Pancreas (tissue), 10 donors: ENCODE results near the gene GSTM3. TPM values are rescaled to one million over a fixed set of nuclear protein-coding genes. Genes with fewer than 3 reads are reported as not detected.

Experiments used
- ATAC-seq, 4 donors: fragments of 200-7000 bp; cut with Tn5 transposase; one replicate each; pipeline versions ENCODE4 v1.8.0 to v1.9.1; 2020; ENCODE audit warnings: mild to moderate bottlenecking in 4 of 4, moderate library complexity in 4 of 4
- DNase-seq, 6 donors: peaks; one replicate each; pipeline ENCODE4 v3.0.0-alpha.2; 2020
- FAIRE-seq: peaks from 2 replicates; lab custom pipeline; 2012; peaks lifted over from hg19 to GRCh38; lab: Jason Lieb, UNC
- H3K27ac ChIP-seq, 4 donors: fragments of 200-600 bp; sonication (generic); 1 replicate in 3 of 4; 2 replicates in 1 of 4; pipeline versions ENCODE4 v1.5.0 to v1.8.0; 2020
- H3K27me3 ChIP-seq, 4 donors: fragments of 200-600 bp; one replicate each; pipeline ENCODE4 v1.8.0; 2021
- H3K36me3 ChIP-seq, 3 donors: fragments of 200-600 bp; sonication (generic) in 1 of 3; one replicate each; pipeline versions ENCODE4 v1.5.0 to v1.8.0; 2020 to 2021
- H3K4me1 ChIP-seq, 3 donors: fragments of 200-600 bp; one replicate each; pipeline ENCODE4 v1.8.0; 2021
- H3K4me3 ChIP-seq, 4 donors: fragments of 200-600 bp; sonication (generic) in 2 of 4; one replicate each; pipeline versions ENCODE4 v1.5.0 to v1.8.0; 2020 to 2021
- H3K9me3 ChIP-seq, 4 donors: fragments of 200-600 bp; one replicate each; pipeline ENCODE4 v1.8.0; 2021
- WGBS, 2 donors: extraction: QIAGEN DNeasy Blood & Tissue Kit; methylation state at CpG; one replicate each; pipeline ENCODE4 v1.1.7; 2013; 5-methylcytosine and 5-hydroxymethylcytosine counted together
- intact Hi-C, 3 donors: fragments of 100-400 bp; cut with DNase I; formaldehyde crosslinking; loops; one replicate each; pipeline versions ENCODE4 v1.11.1 to v1.14.2; 2022
- polyA plus RNA-seq, 2 donors: library from polyadenylated mRNA; stranded (reverse); fragments of 200-250 nt; gene quantifications; one replicate each; pipeline ENCODE4 v1.2.3, GENCODE V29; 2013
- total RNA-seq, 6 donors: library from RNA; stranded (reverse); fragmentation: NEBNext Ultra II Directional in 4 of 6; extraction: Animal tissue kit (Norgen Biotek cat#: 25700) in 4 of 6; gene quantifications; one replicate each; pipeline versions ENCODE4 v1.2.1 to v1.2.4, GENCODE V29; 2021 to 2023
- TF ChIP-seq, protein P1 (sequence below), 4 donors: fragments of 200-600 bp; sonication (generic) in 3 of 4; IDR thresholded peaks; one replicate each; pipeline versions ENCODE4 v1.5.0 to v1.8.0; 2021; ENCODE audit warnings: antibody characterized with exemption in 4 of 4
- donor health status: healthy with polysubstance abuse.
- donor health status: DM: no; HTN: no; CAD: no; lungs with moderate emphysema.
- donor health status: DM: no; HTN: no; CAD: no.
- donor health status: control.
- donor health status: control.
- donor health status: Bipolar disorder and iron deficiency.
- donor health status: DM: yes; HTN: yes; CAD: no.
- donor health status: DM: no; HTN: no; CAD: no.
- donor health status: DM: no; HTN: no; CAD: no.
- donor health status: DM: yes; HTN: yes; CAD: no.

Gene GSTM3
- total and polyA plus RNA-seq, 8 donors = 13.9 to 58.1 (median 24.7) TPM

- TF ChIP-seq, protein P1, sequence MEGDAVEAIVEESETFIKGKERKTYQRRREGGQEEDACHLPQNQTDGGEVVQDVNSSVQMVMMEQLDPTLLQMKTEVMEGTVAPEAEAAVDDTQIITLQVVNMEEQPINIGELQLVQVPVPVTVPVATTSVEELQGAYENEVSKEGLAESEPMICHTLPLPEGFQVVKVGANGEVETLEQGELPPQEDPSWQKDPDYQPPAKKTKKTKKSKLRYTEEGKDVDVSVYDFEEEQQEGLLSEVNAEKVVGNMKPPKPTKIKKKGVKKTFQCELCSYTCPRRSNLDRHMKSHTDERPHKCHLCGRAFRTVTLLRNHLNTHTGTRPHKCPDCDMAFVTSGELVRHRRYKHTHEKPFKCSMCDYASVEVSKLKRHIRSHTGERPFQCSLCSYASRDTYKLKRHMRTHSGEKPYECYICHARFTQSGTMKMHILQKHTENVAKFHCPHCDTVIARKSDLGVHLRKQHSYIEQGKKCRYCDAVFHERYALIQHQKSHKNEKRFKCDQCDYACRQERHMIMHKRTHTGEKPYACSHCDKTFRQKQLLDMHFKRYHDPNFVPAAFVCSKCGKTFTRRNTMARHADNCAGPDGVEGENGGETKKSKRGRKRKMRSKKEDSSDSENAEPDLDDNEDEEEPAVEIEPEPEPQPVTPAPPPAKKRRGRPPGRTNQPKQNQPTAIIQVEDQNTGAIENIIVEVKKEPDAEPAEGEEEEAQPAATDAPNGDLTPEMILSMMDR (IDR thresholded peaks at IDR 0.05) = no peak
Observed at GRCh38 chr1:109776206-109776835, 35.5 kb upstream of the GSTM3 start.

GRCh38 chr1:109775398-109775797 lies 34.6 kb upstream of the GSTM3 start:
- no peaks in the 10 kb centered on the region for H3K4me1 ChIP-seq
- H3K36me3 ChIP-seq = no peaks in the 10 kb centered on the region
- no peak overlapping the region for H3K4me3 ChIP-seq
- H3K9me3 ChIP-seq = no peaks in the 10 kb centered on the region
- no peak overlapping the region for H3K27ac ChIP-seq
- intact Hi-C loops = loop anchor here in 2 of 3 donors (5.0 to 10.0 kb wide), 2 partner anchors 202 to 231 kb away; partner anchors contain the start of gene GNAI3 (in 1 of the 2)
- ATAC-seq (no peak), FAIRE-seq (no peak), DNase-seq (peak in 1 of 6 donors; percentile 11)
- TF ChIP-seq, protein P1 (IDR thresholded peaks at IDR 0.05) = no peak
- no peaks in the 10 kb centered on the region for H3K27me3 ChIP-seq
- WGBS, 2 donors = 42 to 60% methylated on average over 1 of the region's 1 CpG

More at GRCh38 chr1:109776206-109776835, 35.5 kb upstream of the GSTM3 start:
- DNase-seq = peak in 2 of 6 donors; percentile 33 to 41
- no peaks in the 10 kb centered on the region for H3K9me3 ChIP-seq
- H3K27me3 ChIP-seq = no peaks in the 10 kb centered on the region
- no peak overlapping the region for H3K27ac ChIP-seq
- WGBS, 2 donors = 70 to 79% methylated on average over 6 of the region's 6 CpGs
- no peak for ATAC-seq
- H3K4me1 ChIP-seq = no peaks in the 10 kb centered on the region
- intact Hi-C loops = loop anchor here (2.0 to 10.0 kb wide), 4 partner anchors 201 to 232 kb away; partner anchors contain the start of gene GNAI3 (in 1 of the 3)
- no peak overlapping the region for H3K4me3 ChIP-seq
- no peak for FAIRE-seq
- no peaks in the 10 kb centered on the region for H3K36me3 ChIP-seq

DNA sequence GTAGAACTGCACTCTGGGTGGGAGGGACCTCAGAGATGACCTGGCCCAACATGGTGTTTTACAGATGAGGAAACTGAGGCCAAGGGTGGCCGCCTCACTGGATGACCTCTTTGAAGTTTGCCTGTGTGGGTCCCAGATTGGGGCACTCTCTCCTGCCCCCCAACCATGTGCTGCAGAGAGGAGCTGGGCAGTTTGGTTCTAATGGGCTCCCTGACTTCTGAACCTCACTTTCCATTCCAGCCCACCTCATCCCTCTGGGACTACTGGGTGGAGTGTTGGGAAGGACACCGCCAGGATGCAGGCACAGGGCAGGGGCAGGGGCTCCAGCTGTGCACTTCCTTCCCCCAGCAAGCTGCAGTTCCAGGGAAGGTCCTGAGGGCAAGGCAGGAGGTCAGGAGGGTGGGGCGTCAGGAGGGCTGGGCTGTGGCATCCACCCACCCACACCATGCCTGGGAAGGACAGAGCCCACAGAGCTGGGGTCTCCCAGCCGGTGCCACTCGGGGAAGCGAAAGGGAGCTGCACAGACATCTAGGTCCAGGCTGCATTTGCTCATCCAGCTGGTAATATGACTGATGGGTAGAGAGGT lies 33.2 kb upstream of the GSTM3 start:
- WGBS, 2 donors = 44 to 71% methylated on average over 5 to 6 of the region's 6 CpGs
- Histone ChIP-seq H3K4me3 (no peak overlapping the region), H3K27ac (no peak overlapping the region), H3K27me3 (no peaks in the 10 kb centered on the region), H3K9me3 (no peaks in the 10 kb centered on the region), H3K4me1 (no peaks in the 10 kb centered on the region), H3K36me3 (no peaks in the 10 kb centered on the region)
- intact Hi-C loops = loop anchor here in 2 of 3 donors (5.0 to 10.0 kb wide), 4 partner anchors 132 to 232 kb away; partner anchors contain the start of gene GNAI3 (in 1 of the 2)
- TF ChIP-seq, protein P1 (IDR thresholded peaks at IDR 0.05) = peak in 1 of 4 donors; percentile 5
- ATAC-seq = no peak
- peak in 2 of 6 donors; percentile 38 to 53 for DNase-seq
- FAIRE-seq = no peak

DNA sequence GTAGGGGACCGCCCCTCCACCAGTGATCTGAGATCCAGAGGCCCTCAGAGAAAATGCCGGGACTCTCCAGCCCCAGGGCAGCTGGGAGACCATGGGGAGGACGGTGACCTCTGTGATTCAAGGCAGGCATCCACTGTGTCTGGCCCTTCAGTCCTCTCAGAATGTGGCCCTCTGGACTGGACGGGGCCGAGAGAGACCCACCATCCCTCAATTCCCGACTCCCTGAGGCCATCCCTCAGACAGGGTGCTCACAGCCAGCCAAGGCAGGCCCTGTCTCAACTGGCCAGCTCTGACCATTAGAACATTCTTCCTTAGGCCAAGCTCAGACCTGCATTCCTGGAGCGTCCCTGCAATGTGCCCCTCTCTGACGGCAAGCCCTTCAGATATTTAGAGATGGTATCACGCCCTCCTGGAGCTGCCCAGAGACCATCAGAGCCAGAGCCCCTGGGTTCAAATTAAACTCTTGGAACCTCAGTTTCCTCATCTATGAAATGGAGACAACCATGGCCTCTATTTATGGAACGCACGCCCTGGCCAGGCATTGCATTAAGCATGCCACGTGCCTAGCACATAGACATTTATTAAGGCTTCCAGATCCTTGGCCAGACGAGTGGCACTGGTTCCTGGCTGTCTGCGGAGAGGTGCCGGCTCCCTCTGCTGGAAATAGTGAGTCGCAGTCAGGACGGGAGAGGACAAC lies 32.5 kb upstream of the GSTM3 start:
- WGBS, 2 donors = 40 to 45% methylated on average over 17 of the region's 17 CpGs
- no peak for FAIRE-seq

More for the DNA sequence above, 32.5 kb upstream of the GSTM3 start:
- Histone ChIP-seq H3K27ac (no peak overlapping the region), H3K9me3 (no peaks in the 10 kb centered on the region), H3K27me3 (no peaks in the 10 kb centered on the region), H3K4me1 (no peaks in the 10 kb centered on the region), H3K36me3 (no peaks in the 10 kb centered on the region), H3K4me3 (no peak overlapping the region)
- DNase-seq (peak; percentile 76 to 91 (median 82)), ATAC-seq (peak; percentile 88 to 93 (median 92))
- intact Hi-C loops = loop anchor here in 2 of 3 donors (5.0 to 10.0 kb wide), 4 partner anchors 131 to 231 kb away; partner anchors contain the start of gene GNAI3 (in 1 of the 2)
- TF ChIP-seq, protein P1 (IDR thresholded peaks at IDR 0.05) = peak; percentile 68 to 78 (median 73)
